Loucy (cell line): Measurements from ENCODE around the gene RWDD1.

Experiments used
- CTCF ChIP-seq: fragments of 200-600 bp; sonication (generic); conservative IDR thresholded peaks from 2 replicates; pipeline ENCODE4 v1.5.1; 2014; ENCODE audit warnings: mild to moderate bottlenecking, antibody characterized with exemption, low read length
- EZH2phosphoT487 ChIP-seq: fragments of 200-600 bp; IDR thresholded peaks from 2 replicates; pipeline ENCODE4 v1.6.1; 2018; ENCODE audit warnings: antibody characterized with exemption, mild to moderate bottlenecking, moderate library complexity, borderline replicate concordance

GRCh38 chr6:116633685-116634084, 62.4 kb downstream of the RWDD1 start:
- TF ChIP-seq CTCF (peak; percentile 58), EZH2phosphoT487 (no peak)
